Measurements from ENCODE around the gene MVB12B. TPM values are rescaled to one million over a fixed set of nuclear protein-coding genes. Genes with fewer than 3 reads are reported as not detected.

MVB12B gene
- polyA plus RNA-seq, 1 donor from 2014 or later: 39.5 TPM

DNA sequence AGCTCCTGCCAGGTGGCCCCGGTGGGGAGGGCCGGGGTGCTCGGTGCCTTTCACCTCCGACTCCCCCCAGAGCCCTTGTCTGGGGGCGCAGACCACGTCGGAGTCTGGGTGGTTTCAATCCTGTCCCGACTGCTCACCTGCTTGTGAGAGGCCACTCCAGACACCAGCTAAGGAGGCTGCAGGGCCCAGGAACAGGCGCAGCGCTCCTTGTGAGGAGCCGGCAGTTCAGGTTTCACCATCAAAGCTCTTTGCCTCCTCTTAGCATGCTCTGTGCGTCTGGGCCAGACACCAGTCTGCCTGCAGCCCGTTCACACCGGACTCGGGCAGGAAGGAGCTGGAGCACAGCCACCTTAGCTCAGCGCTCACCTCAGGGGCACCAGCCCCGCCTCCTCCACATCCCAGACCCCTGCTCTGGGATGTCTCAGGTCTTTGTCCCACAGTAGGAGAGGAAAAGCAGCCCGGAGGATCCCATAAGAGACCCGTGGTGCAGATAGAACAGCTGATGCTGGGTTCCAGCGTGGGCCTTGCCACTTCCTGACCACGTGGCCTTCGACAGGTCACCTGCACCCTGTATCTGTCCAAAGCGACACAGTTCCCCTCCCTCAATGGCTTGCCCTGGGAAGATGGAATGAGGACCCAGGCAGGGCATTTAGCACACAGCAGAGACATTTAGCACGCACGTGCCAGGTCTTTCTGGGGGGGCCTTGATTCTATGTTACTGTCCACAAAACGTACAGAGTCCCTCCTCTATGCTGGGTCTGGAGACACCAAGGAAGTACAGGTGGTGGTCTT is 180.9 kb downstream of the MVB12B start:
- no peak overlapping the region for H3K27ac ChIP-seq (ENCODE audit: low read length)
- H3K4me2 ChIP-seq (ENCODE audit: low read length): no peak overlapping the region
- H3K36me3 ChIP-seq (ENCODE audit: insufficient read depth, low read length): no peaks in the 10 kb centered on the region

DNA sequence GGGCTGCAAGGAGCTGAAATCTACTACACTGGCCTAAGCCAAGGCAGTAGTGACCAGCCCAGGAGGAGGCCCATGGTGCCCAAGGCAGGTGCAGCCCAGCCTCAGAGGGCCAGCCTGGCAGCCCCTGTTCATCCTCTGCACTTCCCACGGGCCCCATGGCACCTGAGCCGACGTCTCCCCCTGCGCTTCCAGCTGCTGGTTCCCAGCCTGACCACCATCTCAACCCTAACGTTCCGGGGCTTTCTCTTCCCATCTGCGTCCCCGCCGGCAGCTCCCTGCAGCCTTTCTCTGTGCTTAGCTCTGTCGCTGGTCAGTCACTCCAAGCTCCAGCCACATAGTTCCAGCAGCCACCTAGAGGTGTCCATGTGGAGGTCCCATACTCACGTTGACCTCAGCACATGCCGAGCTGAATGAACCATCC is 181.6 kb downstream of the MVB12B start:
- no peaks in the 10 kb centered on the region for H3F3A ChIP-seq (ENCODE audit: insufficient read depth, low read length, poor library complexity, severe bottlenecking)
- H2AFZ ChIP-seq (ENCODE audit: low read depth, low read length): no peak overlapping the region
- no peaks in the 10 kb centered on the region for H3K36me3 ChIP-seq (ENCODE audit: insufficient read depth, low read length)
- no peak overlapping the region for H3K4me3 ChIP-seq (ENCODE audit: low read length)
- H3K9ac ChIP-seq (ENCODE audit: low read length): no peak overlapping the region
- TF ChIP-seq SMC3 (conservative IDR thresholded peaks at IDR 0.05; ENCODE audit: poor library complexity) (no peak), RAD21 (conservative IDR thresholded peaks at IDR 0.05) (no peak), EZH2 (IDR thresholded peaks at IDR 0.05; ENCODE audit: borderline replicate concordance, insufficient read depth, low read length, poor library complexity, severe bottlenecking) (no peak), POLR2AphosphoS5 (IDR thresholded peaks at IDR 0.05) (no peak), EP300 (conservative IDR thresholded peaks at IDR 0.05; ENCODE audit: poor library complexity, severe bottlenecking) (no peak), TAF1 (IDR thresholded peaks at IDR 0.05; ENCODE audit: low read depth) (no peak), MXI1 (conservative IDR thresholded peaks at IDR 0.05; ENCODE audit: poor library complexity, severe bottlenecking) (no peak)
- TF ChIP-seq, protein P1, sequence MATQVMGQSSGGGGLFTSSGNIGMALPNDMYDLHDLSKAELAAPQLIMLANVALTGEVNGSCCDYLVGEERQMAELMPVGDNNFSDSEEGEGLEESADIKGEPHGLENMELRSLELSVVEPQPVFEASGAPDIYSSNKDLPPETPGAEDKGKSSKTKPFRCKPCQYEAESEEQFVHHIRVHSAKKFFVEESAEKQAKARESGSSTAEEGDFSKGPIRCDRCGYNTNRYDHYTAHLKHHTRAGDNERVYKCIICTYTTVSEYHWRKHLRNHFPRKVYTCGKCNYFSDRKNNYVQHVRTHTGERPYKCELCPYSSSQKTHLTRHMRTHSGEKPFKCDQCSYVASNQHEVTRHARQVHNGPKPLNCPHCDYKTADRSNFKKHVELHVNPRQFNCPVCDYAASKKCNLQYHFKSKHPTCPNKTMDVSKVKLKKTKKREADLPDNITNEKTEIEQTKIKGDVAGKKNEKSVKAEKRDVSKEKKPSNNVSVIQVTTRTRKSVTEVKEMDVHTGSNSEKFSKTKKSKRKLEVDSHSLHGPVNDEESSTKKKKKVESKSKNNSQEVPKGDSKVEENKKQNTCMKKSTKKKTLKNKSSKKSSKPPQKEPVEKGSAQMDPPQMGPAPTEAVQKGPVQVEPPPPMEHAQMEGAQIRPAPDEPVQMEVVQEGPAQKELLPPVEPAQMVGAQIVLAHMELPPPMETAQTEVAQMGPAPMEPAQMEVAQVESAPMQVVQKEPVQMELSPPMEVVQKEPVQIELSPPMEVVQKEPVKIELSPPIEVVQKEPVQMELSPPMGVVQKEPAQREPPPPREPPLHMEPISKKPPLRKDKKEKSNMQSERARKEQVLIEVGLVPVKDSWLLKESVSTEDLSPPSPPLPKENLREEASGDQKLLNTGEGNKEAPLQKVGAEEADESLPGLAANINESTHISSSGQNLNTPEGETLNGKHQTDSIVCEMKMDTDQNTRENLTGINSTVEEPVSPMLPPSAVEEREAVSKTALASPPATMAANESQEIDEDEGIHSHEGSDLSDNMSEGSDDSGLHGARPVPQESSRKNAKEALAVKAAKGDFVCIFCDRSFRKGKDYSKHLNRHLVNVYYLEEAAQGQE (IDR thresholded peaks at IDR 0.05; ENCODE audit: borderline replicate concordance): no peak
- TF ChIP-seq, protein P2, sequence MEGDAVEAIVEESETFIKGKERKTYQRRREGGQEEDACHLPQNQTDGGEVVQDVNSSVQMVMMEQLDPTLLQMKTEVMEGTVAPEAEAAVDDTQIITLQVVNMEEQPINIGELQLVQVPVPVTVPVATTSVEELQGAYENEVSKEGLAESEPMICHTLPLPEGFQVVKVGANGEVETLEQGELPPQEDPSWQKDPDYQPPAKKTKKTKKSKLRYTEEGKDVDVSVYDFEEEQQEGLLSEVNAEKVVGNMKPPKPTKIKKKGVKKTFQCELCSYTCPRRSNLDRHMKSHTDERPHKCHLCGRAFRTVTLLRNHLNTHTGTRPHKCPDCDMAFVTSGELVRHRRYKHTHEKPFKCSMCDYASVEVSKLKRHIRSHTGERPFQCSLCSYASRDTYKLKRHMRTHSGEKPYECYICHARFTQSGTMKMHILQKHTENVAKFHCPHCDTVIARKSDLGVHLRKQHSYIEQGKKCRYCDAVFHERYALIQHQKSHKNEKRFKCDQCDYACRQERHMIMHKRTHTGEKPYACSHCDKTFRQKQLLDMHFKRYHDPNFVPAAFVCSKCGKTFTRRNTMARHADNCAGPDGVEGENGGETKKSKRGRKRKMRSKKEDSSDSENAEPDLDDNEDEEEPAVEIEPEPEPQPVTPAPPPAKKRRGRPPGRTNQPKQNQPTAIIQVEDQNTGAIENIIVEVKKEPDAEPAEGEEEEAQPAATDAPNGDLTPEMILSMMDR (IDR thresholded peaks at IDR 0.05; ENCODE audit: poor library complexity, severe bottlenecking): no peak
- H3K27me3 ChIP-seq (ENCODE audit: insufficient read depth, low read depth, low read length): no peaks in the 10 kb centered on the region
- no peak overlapping the region for H3K27ac ChIP-seq (ENCODE audit: low read length)
- no peak overlapping the region for H3K4me2 ChIP-seq (ENCODE audit: low read length)
- H3K9me3 ChIP-seq (ENCODE audit: low read length): no peaks in the 10 kb centered on the region
- no peaks in the 10 kb centered on the region for H3K79me2 ChIP-seq (replicated peaks; ENCODE audit: insufficient read depth, low read length)
- H4K20me1 ChIP-seq (ENCODE audit: insufficient read depth): no peaks in the 10 kb centered on the region
- H3K9me2 ChIP-seq (ENCODE audit: insufficient read depth, low read length): no peaks in the 10 kb centered on the region

More for the DNA sequence above, 180.9 kb downstream of the MVB12B start:
- Histone ChIP-seq H2AFZ (ENCODE audit: low read depth, low read length) (no peak overlapping the region), H3K27me3 (ENCODE audit: insufficient read depth, low read depth, low read length) (no peaks in the 10 kb centered on the region), H3F3A (ENCODE audit: insufficient read depth, low read length, poor library complexity, severe bottlenecking) (no peaks in the 10 kb centered on the region), H3K9me2 (ENCODE audit: insufficient read depth, low read length) (no peaks in the 10 kb centered on the region), H4K20me1 (ENCODE audit: insufficient read depth) (no peaks in the 10 kb centered on the region), H3K4me3 (ENCODE audit: low read length) (no peak overlapping the region), H3K9me3 (ENCODE audit: low read length) (no peaks in the 10 kb centered on the region), H3K9ac (ENCODE audit: low read length) (no peak overlapping the region), H3K79me2 (replicated peaks; ENCODE audit: insufficient read depth, low read length) (no peaks in the 10 kb centered on the region)
- TF ChIP-seq EZH2 (IDR thresholded peaks at IDR 0.05; ENCODE audit: borderline replicate concordance, insufficient read depth, low read length, poor library complexity, severe bottlenecking) (no peak), SMC3 (conservative IDR thresholded peaks at IDR 0.05; ENCODE audit: poor library complexity) (no peak)
